Sigmoid colon (tissue), 4 donors: ENCODE data around the gene WASHC4.

Experiments
- EP300 ChIP-seq, 4 donors: sonication (generic); formaldehyde crosslinking; IDR thresholded peaks; one replicate each; pipeline ENCODE4 v1.6.1; 2017; ENCODE audit warnings: antibody characterized with exemption in 4 of 4
- POLR2AphosphoS5 ChIP-seq, 4 donors: sonication (generic); formaldehyde crosslinking; IDR thresholded peaks; one replicate each; pipeline ENCODE4 v1.6.1; 2017; ENCODE audit warnings: antibody characterized with exemption in 4 of 4

DNA sequence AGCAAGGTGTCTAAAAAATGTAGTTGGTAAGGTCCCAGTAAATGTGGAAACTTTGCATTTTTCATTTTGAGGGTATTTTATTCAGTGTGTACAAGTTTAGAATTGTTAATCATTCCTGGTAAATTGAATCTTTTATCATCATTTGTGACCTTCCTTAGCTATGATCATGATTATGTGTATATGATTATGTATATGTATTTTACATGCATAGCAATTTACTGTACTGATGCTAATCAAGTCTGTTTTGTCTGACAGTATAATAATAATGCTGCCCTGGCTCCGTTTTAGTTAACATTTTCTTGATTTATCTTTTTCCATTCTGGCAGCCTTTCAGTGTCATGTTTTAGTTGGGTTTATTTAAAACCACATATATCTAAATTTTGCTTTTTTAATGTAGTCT is 9.4 kb downstream of the WASHC4 start:
- no peak for TF ChIP-seq EP300 (IDR thresholded peaks at IDR 0.05)
- TF ChIP-seq POLR2AphosphoS5 (IDR thresholded peaks at IDR 0.05): no peak
